Measurements from ENCODE around the gene CEBPZOS. TPM values are rescaled to one million over a fixed set of nuclear protein-coding genes. Genes with fewer than 3 reads are reported as not detected.
"Not testable (repeated sequence)": the region's sequence is repeated elsewhere in the genome, so short reads cannot be mapped to it uniquely, and the experiment has no call there.

CEBPZOS gene
- total RNA-seq, 1 donor from 2014 or later, result not detected

- DNase-seq (ENCODE audit: extremely low spot score, unreplicated experiment), result no peak
- TF ChIP-seq CTCF (conservative IDR thresholded peaks at IDR 0.05), result no peak
- Mint-ChIP-seq H3K9me3 (peaks cover 4% of the 10 kb centered on the region), H3K4me3 (no peak overlapping the region), H3K27ac (no peak overlapping the region), H3K4me1 (ENCODE audit: unreplicated experiment) (no peaks in the 10 kb centered on the region), H3K27me3 (no peaks in the 10 kb centered on the region), H3K36me3 (peaks cover 76% of the 10 kb centered on the region)
Measured at GRCh38 chr2:37205689-37206341, 9.5 kb downstream of the CEBPZOS start.

GRCh38 chr2:37206760-37207159 is 10.5 kb downstream of the CEBPZOS start:
- H3K36me3 Mint-ChIP-seq, result peaks cover 84% of the 10 kb centered on the region
- H3K9me3 Mint-ChIP-seq; H3K27ac Mint-ChIP-seq; DNase-seq (ENCODE audit: extremely low spot score, unreplicated experiment); H3K4me3 Mint-ChIP-seq; H3K27me3 Mint-ChIP-seq; H3K4me1 Mint-ChIP-seq (ENCODE audit: unreplicated experiment): not testable (repeated sequence)

- Mint-ChIP-seq H3K27me3 (no peaks in the 10 kb centered on the region), H3K36me3 (peaks cover 67% of the 10 kb centered on the region)
Measured at GRCh38 chr2:37211212-37211611, 14.9 kb downstream of the CEBPZOS start.

GRCh38 chr2:37211939-37212338 is 15.6 kb downstream of the CEBPZOS start:
- peaks cover 67% of the 10 kb centered on the region for H3K36me3 Mint-ChIP-seq

More at GRCh38 chr2:37211212-37211611, 14.9 kb downstream of the CEBPZOS start:
- Mint-ChIP-seq H3K4me3 (no peak overlapping the region), H3K9me3 (peaks cover 4% of the 10 kb centered on the region), H3K27ac (no peak overlapping the region), H3K4me1 (ENCODE audit: unreplicated experiment) (no peaks in the 10 kb centered on the region)
- TF ChIP-seq CTCF (conservative IDR thresholded peaks at IDR 0.05), result no peak
- DNase-seq (ENCODE audit: extremely low spot score, unreplicated experiment), result no peak

GRCh38 chr2:37215250-37215649 is 19.0 kb downstream of the CEBPZOS start:
- H3K27ac Mint-ChIP-seq, result no peak overlapping the region
- no peaks in the 10 kb centered on the region for H3K27me3 Mint-ChIP-seq
- peaks cover 41% of the 10 kb centered on the region for H3K36me3 Mint-ChIP-seq
- no peaks in the 10 kb centered on the region for H3K9me3 Mint-ChIP-seq
- H3K4me3 Mint-ChIP-seq, result no peak overlapping the region
- TF ChIP-seq CTCF (conservative IDR thresholded peaks at IDR 0.05), result no peak
- H3K4me1 Mint-ChIP-seq (ENCODE audit: unreplicated experiment), result no peaks in the 10 kb centered on the region
- no peak for DNase-seq (ENCODE audit: extremely low spot score, unreplicated experiment)

More at GRCh38 chr2:37211939-37212338, 15.6 kb downstream of the CEBPZOS start:
- no peak for DNase-seq (ENCODE audit: extremely low spot score, unreplicated experiment)
- H3K4me1 Mint-ChIP-seq (ENCODE audit: unreplicated experiment), result no peaks in the 10 kb centered on the region
- TF ChIP-seq CTCF (conservative IDR thresholded peaks at IDR 0.05), result no peak
- no peaks in the 10 kb centered on the region for H3K27me3 Mint-ChIP-seq
- H3K4me3 Mint-ChIP-seq, result no peak overlapping the region
- H3K27ac Mint-ChIP-seq, result no peak overlapping the region
- peaks cover 4% of the 10 kb centered on the region for H3K9me3 Mint-ChIP-seq

- no peaks in the 10 kb centered on the region for H3K27me3 Mint-ChIP-seq
- H3K27ac Mint-ChIP-seq, result peak overlapping the region; percentile 85
- no peaks in the 10 kb centered on the region for H3K9me3 Mint-ChIP-seq
- peaks cover 27% of the 10 kb centered on the region for H3K36me3 Mint-ChIP-seq
- DNase-seq (ENCODE audit: extremely low spot score, unreplicated experiment), result no peak
- no peaks in the 10 kb centered on the region for H3K4me1 Mint-ChIP-seq (ENCODE audit: unreplicated experiment)
- peak overlapping the region; percentile 55 for H3K4me3 Mint-ChIP-seq
- TF ChIP-seq CTCF (conservative IDR thresholded peaks at IDR 0.05), result no peak
Measured at GRCh38 chr2:37219046-37219445, 22.8 kb downstream of the CEBPZOS start.
